ENCODE measurements around the gene CAPZA1. TPM values are rescaled to one million over a fixed set of nuclear protein-coding genes. Genes with fewer than 3 reads are reported as not detected.

CAPZA1 gene
- total RNA-seq (100 to 1,000 TPM; 149 to 157 TPM), polyA plus RNA-seq (100 to 1,000 TPM; 241 to 296 TPM)

DNA sequence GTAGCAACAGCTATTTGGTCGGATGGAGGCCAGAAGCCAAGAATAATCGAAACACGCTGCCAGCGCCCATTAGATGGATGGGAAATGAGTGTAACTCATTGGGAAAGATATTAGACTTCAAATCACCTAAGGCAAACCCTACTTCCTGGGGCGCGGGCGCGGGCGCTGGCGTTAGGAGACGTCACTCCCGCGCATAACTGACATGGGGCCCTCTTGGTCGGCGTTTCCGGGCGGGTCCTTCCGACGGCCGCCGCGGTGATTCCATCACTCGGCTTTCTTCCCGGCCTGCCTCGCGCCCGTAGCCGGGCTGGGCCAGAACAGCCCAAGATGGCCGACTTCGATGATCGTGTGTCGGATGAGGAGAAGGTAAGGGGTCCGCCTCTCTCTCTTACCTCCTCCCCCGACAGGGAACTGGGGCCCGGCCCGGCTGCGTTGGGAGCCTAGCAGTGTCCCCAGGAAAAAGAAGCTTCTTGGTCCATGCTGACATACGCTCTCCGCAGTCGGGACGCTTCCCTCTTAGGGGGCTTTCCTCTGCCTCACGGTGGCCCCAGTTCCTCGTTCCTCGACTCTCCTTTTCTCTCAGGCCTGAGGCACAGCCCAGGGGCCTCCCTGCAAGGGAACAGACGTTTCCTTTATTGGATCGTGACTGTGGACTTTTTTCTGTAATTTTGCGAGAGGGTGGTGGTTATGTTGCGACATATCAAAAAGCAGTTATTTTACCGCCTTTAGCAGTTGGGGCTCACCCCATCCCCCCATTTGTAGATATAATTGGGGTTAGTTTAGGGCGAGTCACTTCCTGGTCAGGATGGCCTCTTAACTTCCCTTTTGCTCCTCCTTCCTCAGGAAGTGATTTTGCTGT is at the start of gene CAPZA1:
TSS of gene CAPZA1 (plus strand) at position 315 of the 859 bp plus-strand sequence. CDS start at position 328, 13 bp downstream.
- Histone ChIP-seq H3K4me3 (ENCODE audit: low read length in 2 of 2) (peak within 1 kb of the TSS; percentile 83 to 98), H3K27me3 (ENCODE audit: insufficient read depth, low read length) (no peaks in the 10 kb centered on the region), H3K36me3 (ENCODE audit: insufficient read depth, low read length) (no peaks in the 10 kb centered on the region), H3K27ac (ENCODE audit: low read depth, low read length) (peak within 1 kb of the TSS; percentile 100), H3K4me1 (ENCODE audit: insufficient read depth, low read length) (peaks cover 55% of the 10 kb centered on the region), H3K9me3 (ENCODE audit: control insufficient read depth in 1 of 2, low read length in 2 of 2) (no peaks in the 10 kb centered on the region)
- peaks cover 27 to 71% (median 40%) of the 10 kb centered on the region in 4 donors for H3K4me1 Mint-ChIP-seq
- peak within 1 kb of the TSS; percentile 96 to 100 (median 100) for H3K27ac Mint-ChIP-seq
- peaks cover 0 to 1% (median 0%) of the 10 kb centered on the region in 8 donors for H3K9me3 Mint-ChIP-seq
- peak; percentile 92 to 94 (median 94) for DNase-seq
- peak within 1 kb of the TSS; percentile 94 to 100 (median 99) for H3K4me3 Mint-ChIP-seq
- ChIA-PET CTCF (ENCODE audit: partially characterized antibody) (interaction anchor here (1.1 to 2.1 kb wide), 2 partner anchors 53 to 88 kb away, joined by 3 to 8 read pairs; no protein-coding TSS in a partner anchor), POLR2A (ENCODE audit: partially characterized antibody) (interaction anchor here (0.6 to 5.0 kb wide), 26 partner anchors 10 to 1947 kb away, joined by 3 to 84 read pairs (median 5); partner anchors contain the start of genes HIPK1, LRIG2, MOV10 and PPM1J)
- H3K27me3 Mint-ChIP-seq = no peaks in the 10 kb centered on the region
- peaks cover 3 to 45% of the 10 kb centered on the region in 2 donors for H3K36me3 Mint-ChIP-seq
- intact Hi-C loops (cut with micrococcal nuclease) = loop anchor here (1.0 to 10.0 kb wide), 10 partner anchors 55 to 1961 kb away; partner anchors contain the start of genes BCAS2, DDX20, LRIG2 and MAGI3

DNA sequence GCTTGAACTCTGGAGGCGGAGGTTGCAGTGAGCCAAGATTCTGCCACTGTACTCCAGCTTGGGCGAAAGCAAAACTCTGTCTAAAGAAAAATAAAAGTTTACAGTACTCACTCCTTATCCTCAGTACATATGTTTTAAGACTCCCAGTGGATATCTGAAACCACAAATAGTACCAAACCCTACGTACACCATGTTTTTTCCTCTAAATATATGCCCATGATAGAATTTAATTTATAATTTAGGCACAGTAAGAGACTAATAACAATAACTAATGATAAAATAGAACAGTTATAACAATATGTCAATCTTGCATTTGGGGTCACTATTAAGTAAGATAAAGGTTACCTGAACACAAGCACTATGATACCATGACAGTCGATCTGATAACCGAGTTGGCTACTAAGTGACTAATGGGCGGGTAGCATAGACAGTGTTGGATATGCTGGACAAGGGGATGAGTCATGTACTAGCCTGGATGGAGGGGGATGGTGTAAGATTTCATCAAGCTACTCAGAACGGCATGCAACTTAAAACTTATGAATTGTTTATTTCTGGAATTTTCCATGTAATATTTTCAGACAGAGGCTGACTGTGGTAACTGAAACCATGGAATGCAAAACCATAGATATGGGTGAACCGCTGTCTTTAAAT is 44.4 kb upstream of the CAPZA1 start:
- H3K36me3 ChIP-seq (ENCODE audit: insufficient read depth, low read length) = no peaks in the 10 kb centered on the region
- intact Hi-C loops (cut with micrococcal nuclease) = no loop called here
- H3K9me3 Mint-ChIP-seq = no peaks in the 10 kb centered on the region
- H3K27me3 ChIP-seq (ENCODE audit: insufficient read depth, low read length) = no peaks in the 10 kb centered on the region
- H3K27me3 Mint-ChIP-seq = no peaks in the 10 kb centered on the region
- no peak overlapping the region for H3K27ac ChIP-seq (ENCODE audit: low read depth, low read length)
- no peaks in the 10 kb centered on the region for H3K4me1 ChIP-seq (ENCODE audit: insufficient read depth, low read length)
- POLR2A ChIA-PET (ENCODE audit: partially characterized antibody) = no interaction called here
- H3K36me3 Mint-ChIP-seq = peaks cover 36% of the 10 kb centered on the region in 2 donors
- no peak overlapping the region for H3K27ac Mint-ChIP-seq
- H3K4me3 ChIP-seq (ENCODE audit: low read length in 2 of 2) = no peak overlapping the region
- H3K4me1 Mint-ChIP-seq = peaks cover 0 to 1% (median 0%) of the 10 kb centered on the region in 4 donors
- DNase-seq = no peak
- CTCF ChIA-PET (ENCODE audit: partially characterized antibody) = interaction anchor here (1.2 to 1.3 kb wide), 2 partner anchors 20 to 141 kb away, joined by 3 read pairs; no protein-coding TSS in a partner anchor
- no peaks in the 10 kb centered on the region for H3K9me3 ChIP-seq (ENCODE audit: control insufficient read depth in 1 of 2, low read length in 2 of 2)
- no peak overlapping the region for H3K4me3 Mint-ChIP-seq

- H3K27ac ChIP-seq (ENCODE audit: low read depth, low read length) = no peak overlapping the region
- H3K4me1 Mint-ChIP-seq = peaks cover 0 to 1% (median 0%) of the 10 kb centered on the region in 4 donors
- ChIA-PET POLR2A (ENCODE audit: partially characterized antibody) (no interaction called here), CTCF (ENCODE audit: partially characterized antibody) (interaction anchor here (1.2 to 1.3 kb wide), 2 partner anchors 19 to 140 kb away, joined by 3 read pairs; no protein-coding TSS in a partner anchor)
- intact Hi-C loops (cut with micrococcal nuclease) = no loop called here
- H3K9me3 Mint-ChIP-seq = no peaks in the 10 kb centered on the region
- no peaks in the 10 kb centered on the region for H3K27me3 Mint-ChIP-seq
- H3K27ac Mint-ChIP-seq = no peak overlapping the region
- H3K4me3 Mint-ChIP-seq = no peak overlapping the region
- H3K9me3 ChIP-seq (ENCODE audit: control insufficient read depth in 1 of 2, low read length in 2 of 2) = no peaks in the 10 kb centered on the region
- H3K27me3 ChIP-seq (ENCODE audit: insufficient read depth, low read length) = no peaks in the 10 kb centered on the region
- H3K4me3 ChIP-seq (ENCODE audit: low read length in 2 of 2) = no peak overlapping the region
- DNase-seq = no peak
- peaks cover 34 to 36% of the 10 kb centered on the region in 2 donors for H3K36me3 Mint-ChIP-seq
- H3K4me1 ChIP-seq (ENCODE audit: insufficient read depth, low read length) = no peaks in the 10 kb centered on the region
- no peaks in the 10 kb centered on the region for H3K36me3 ChIP-seq (ENCODE audit: insufficient read depth, low read length)
These were observed 43.4 kb upstream of the CAPZA1 start for GRCh38 chr1:112576240-112576639.

GRCh38 chr1:112579801-112580510 is 39.7 kb upstream of the CAPZA1 start:
- H3K4me1 ChIP-seq (ENCODE audit: insufficient read depth, low read length) = no peaks in the 10 kb centered on the region
- POLR2A ChIA-PET (ENCODE audit: partially characterized antibody) = no interaction called here
- DNase-seq = no peak
- Mint-ChIP-seq H3K36me3 (peaks cover 33 to 34% of the 10 kb centered on the region in 2 donors), H3K27me3 (no peaks in the 10 kb centered on the region), H3K4me1 (peaks cover 0 to 1% (median 0%) of the 10 kb centered on the region in 4 donors), H3K4me3 (no peak overlapping the region), H3K9me3 (no peaks in the 10 kb centered on the region), H3K27ac (no peak overlapping the region)
- intact Hi-C loops (cut with micrococcal nuclease) = no loop called here
- H3K27me3 ChIP-seq (ENCODE audit: insufficient read depth, low read length) = no peaks in the 10 kb centered on the region
- H3K4me3 ChIP-seq (ENCODE audit: low read length in 2 of 2) = no peak overlapping the region
- CTCF ChIA-PET (ENCODE audit: partially characterized antibody) = no interaction called here
- no peaks in the 10 kb centered on the region for H3K9me3 ChIP-seq (ENCODE audit: control insufficient read depth in 1 of 2, low read length in 2 of 2)
- no peak overlapping the region for H3K27ac ChIP-seq (ENCODE audit: low read depth, low read length)
- H3K36me3 ChIP-seq (ENCODE audit: insufficient read depth, low read length) = no peaks in the 10 kb centered on the region

DNA sequence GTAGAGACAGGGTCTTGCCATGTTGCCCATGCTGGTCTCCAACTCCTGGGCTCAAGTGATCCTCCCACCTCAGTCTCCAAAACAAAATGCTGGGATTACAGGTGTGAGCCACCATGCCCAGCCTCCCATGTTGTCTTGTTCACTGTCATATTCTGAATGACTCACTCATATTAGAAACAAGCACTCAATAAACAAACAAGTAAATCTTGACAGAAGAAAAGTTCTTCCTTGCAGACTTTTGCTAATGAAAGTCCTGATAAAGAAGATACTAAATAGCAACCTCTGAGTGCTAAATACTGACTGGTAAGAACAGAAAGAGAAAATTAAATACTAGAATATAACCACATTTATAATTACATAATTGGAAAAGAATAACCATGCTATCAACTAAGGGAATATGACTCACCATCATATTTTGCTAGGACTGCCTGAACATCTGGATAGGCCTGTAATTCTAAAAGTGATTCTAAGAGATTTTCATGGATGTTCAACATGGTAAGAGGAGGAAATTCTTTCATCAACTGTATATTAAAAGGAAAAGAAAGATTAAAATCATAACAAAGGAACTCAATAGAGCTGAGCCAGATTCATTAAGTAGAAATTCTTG is 37.9 kb upstream of the CAPZA1 start:
- Histone ChIP-seq H3K27ac (ENCODE audit: low read depth, low read length) (no peak overlapping the region), H3K4me3 (ENCODE audit: low read length in 2 of 2) (no peak overlapping the region), H3K4me1 (ENCODE audit: insufficient read depth, low read length) (no peaks in the 10 kb centered on the region), H3K27me3 (ENCODE audit: insufficient read depth, low read length) (no peaks in the 10 kb centered on the region), H3K9me3 (ENCODE audit: control insufficient read depth in 1 of 2, low read length in 2 of 2) (no peaks in the 10 kb centered on the region), H3K36me3 (ENCODE audit: insufficient read depth, low read length) (no peaks in the 10 kb centered on the region)
- Mint-ChIP-seq H3K27ac (no peak overlapping the region), H3K36me3 (peaks cover 18 to 23% of the 10 kb centered on the region in 2 donors), H3K4me1 (no peaks in the 10 kb centered on the region), H3K4me3 (no peak overlapping the region), H3K27me3 (no peaks in the 10 kb centered on the region), H3K9me3 (no peaks in the 10 kb centered on the region)
- POLR2A ChIA-PET (ENCODE audit: partially characterized antibody) = no interaction called here
- intact Hi-C loops (cut with micrococcal nuclease) = no loop called here
- DNase-seq = no peak
- CTCF ChIA-PET (ENCODE audit: partially characterized antibody) = no interaction called here

DNA sequence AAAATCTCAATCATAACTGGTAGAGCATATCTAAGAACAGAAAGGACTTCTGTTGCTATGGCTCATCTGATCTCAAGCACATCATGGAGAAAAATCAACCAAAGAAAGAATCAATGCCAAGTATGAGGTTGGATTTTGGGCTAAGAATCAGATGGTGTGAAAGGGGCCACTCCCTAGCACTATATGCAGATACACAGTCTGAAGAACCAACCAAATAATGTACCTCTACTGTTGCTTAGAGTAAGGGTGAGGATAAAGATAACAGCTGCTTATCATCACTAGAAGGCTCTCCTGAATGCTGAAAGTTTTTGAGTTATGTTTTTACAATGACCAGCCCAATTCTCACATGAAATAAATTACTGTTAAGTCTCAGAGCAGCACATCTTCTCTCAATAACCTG is 36.3 kb upstream of the CAPZA1 start:
- H3K27me3 ChIP-seq (ENCODE audit: insufficient read depth, low read length) = no peaks in the 10 kb centered on the region
- Mint-ChIP-seq H3K27ac (no peak overlapping the region), H3K27me3 (no peaks in the 10 kb centered on the region), H3K4me1 (no peaks in the 10 kb centered on the region), H3K36me3 (peaks cover 14 to 18% of the 10 kb centered on the region in 2 donors), H3K4me3 (no peak overlapping the region), H3K9me3 (no peaks in the 10 kb centered on the region)
- H3K4me3 ChIP-seq (ENCODE audit: low read length in 2 of 2) = no peak overlapping the region
- no peaks in the 10 kb centered on the region for H3K9me3 ChIP-seq (ENCODE audit: control insufficient read depth in 1 of 2, low read length in 2 of 2)
- H3K27ac ChIP-seq (ENCODE audit: low read depth, low read length) = no peak overlapping the region
- DNase-seq = no peak
- intact Hi-C loops (cut with micrococcal nuclease) = no loop called here
- ChIA-PET CTCF (ENCODE audit: partially characterized antibody) (no interaction called here), POLR2A (ENCODE audit: partially characterized antibody) (no interaction called here)
- no peaks in the 10 kb centered on the region for H3K4me1 ChIP-seq (ENCODE audit: insufficient read depth, low read length)
- H3K36me3 ChIP-seq (ENCODE audit: insufficient read depth, low read length) = no peaks in the 10 kb centered on the region
